Fibroblast of the aortic adventitia (primary cell): ENCODE data around the gene C6orf47. TPM values are rescaled to one million over a fixed set of nuclear protein-coding genes. Genes with fewer than 3 reads are reported as not detected.
A peak's percentile ranks its signal among the peaks of the same experiment; 100 is the strongest.

Experiments used
- DNase-seq: peaks from one replicate; pipeline ENCODE4 v3.0.0-alpha.2; 2010; ENCODE audit warnings: low read depth
- H3K4me3 ChIP-seq: 2 replicates; pipeline ENCODE4 v1.5.1; 2011; ENCODE audit warnings: low read depth, mild to moderate bottlenecking, control low read depth, low read length, moderate library complexity
- total RNA-seq: library from RNA; depleted of rRNA; stranded (reverse); fragments of >200 nt; gene quantifications from 2 replicates; pipeline ENCODE4 v1.2.3, GENCODE V29; 2012; ENCODE audit warnings: low replicate concordance
- TF ChIP-seq, protein P1 (sequence below): IDR thresholded peaks from 2 replicates; pipeline ENCODE4 v1.5.1; 2011; ENCODE audit warnings: mild to moderate bottlenecking, low read length, control low read depth, inconsistent platforms; ENCODE audit not compliant: insufficient read depth

Gene C6orf47
- total RNA-seq, 1 donor, result 18.4 TPM

- TF ChIP-seq, protein P1, sequence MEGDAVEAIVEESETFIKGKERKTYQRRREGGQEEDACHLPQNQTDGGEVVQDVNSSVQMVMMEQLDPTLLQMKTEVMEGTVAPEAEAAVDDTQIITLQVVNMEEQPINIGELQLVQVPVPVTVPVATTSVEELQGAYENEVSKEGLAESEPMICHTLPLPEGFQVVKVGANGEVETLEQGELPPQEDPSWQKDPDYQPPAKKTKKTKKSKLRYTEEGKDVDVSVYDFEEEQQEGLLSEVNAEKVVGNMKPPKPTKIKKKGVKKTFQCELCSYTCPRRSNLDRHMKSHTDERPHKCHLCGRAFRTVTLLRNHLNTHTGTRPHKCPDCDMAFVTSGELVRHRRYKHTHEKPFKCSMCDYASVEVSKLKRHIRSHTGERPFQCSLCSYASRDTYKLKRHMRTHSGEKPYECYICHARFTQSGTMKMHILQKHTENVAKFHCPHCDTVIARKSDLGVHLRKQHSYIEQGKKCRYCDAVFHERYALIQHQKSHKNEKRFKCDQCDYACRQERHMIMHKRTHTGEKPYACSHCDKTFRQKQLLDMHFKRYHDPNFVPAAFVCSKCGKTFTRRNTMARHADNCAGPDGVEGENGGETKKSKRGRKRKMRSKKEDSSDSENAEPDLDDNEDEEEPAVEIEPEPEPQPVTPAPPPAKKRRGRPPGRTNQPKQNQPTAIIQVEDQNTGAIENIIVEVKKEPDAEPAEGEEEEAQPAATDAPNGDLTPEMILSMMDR, result no peak
- no peak overlapping the region for H3K4me3 ChIP-seq
- DNase-seq, result no peak
Observed at GRCh38 chr6:31677955-31678354, 17.4 kb upstream of the C6orf47 start.

DNA sequence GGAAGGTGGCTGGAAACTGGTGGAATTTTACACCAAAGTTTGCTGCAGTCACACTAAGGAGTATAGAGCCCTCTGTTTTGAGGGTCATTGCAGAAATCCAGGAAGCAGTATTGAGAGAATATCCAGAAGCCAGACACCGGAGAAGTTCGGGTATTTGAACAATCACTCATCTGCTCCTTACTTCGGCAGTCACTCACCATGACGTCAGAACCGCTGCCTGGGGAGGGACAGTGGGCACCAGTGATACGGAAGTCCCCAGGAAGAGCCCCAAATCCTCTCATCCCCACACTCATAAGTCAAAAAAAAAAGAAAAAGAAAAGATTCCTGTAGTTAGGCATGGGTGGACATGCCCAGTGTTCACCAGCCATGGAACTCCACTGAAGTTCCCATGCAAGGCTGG, 16.3 kb upstream of the C6orf47 start:
- DNase-seq, result no peak
- TF ChIP-seq, protein P1, result no peak
- H3K4me3 ChIP-seq, result no peak overlapping the region

DNA sequence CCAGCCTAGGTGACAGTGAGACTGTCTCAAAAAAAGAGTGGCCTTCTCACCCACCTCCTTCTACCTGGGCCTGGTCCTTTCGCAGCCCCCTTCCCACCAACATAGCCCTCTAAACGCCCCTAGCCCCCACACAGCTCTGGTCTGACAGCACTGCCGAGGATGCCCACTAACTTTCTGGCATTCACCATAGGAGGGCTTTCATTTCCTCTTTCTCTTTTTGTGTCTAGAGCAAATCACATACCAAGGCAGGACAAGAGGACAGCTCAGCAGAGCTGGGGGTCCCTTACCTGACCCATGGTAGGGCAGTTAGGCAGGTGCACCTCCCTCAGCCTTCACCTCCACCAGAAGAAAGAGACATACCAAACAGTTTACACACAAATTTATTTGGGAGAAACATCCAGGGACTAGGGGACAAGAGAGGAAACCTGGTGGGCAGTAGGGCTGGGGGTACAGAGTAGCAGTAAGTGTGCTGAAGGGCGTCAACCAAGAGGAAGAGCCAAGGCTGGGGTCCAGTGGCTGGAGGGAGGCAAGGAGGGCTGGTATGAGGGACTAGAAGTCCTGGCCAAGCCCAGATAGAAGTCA, 15.8 kb upstream of the C6orf47 start:
- TF ChIP-seq, protein P1, result no peak
- H3K4me3 ChIP-seq, result no peak overlapping the region
- DNase-seq, result no peak

- TF ChIP-seq, protein P1, result no peak
- DNase-seq, result no peak
- H3K4me3 ChIP-seq, result no peak within 1 kb of the TSS
Observed at GRCh38 chr6:31669676-31670075, 9.1 kb upstream of the C6orf47 start, which contains the start of gene LY6G5B. Gene LY6G5B, plus strand, starts transcription at chr6:31669976. Its CDS starts 975 bp downstream, at chr6:31670951.

DNA sequence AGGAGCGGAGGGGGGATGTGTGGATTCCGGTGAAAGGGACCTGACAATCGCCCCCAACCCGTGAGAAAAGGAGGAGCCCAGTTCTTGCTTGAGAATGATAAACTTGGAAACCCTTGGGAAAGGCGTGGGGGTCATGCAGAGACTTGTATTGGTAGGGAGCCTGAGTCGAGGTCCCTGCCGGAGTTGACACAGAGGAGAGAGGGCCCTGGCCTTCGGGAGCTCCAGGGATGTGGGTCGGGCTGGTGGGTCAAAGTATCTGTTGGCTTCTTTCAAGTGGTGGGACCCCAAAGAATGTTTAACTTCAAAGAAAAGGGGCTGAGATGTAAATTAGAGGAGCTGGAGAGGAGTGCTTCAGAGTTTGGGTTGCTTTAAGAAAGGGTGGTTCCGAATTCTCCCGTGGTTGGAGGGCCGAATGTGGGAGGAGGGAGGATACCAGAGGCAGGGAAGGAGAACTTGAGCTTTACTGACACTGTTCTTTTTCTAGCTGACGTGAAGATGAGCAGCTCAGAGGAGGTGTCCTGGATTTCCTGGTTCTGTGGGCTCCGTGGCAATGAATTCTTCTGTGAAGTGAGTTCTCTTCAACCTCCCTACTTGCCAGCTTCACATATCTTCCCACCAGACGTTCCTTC, 5.9 kb upstream of the C6orf47 start:
- H3K4me3 ChIP-seq, result peak overlapping the region; percentile 94
- TF ChIP-seq, protein P1, result no peak
- no peak for DNase-seq

DNA sequence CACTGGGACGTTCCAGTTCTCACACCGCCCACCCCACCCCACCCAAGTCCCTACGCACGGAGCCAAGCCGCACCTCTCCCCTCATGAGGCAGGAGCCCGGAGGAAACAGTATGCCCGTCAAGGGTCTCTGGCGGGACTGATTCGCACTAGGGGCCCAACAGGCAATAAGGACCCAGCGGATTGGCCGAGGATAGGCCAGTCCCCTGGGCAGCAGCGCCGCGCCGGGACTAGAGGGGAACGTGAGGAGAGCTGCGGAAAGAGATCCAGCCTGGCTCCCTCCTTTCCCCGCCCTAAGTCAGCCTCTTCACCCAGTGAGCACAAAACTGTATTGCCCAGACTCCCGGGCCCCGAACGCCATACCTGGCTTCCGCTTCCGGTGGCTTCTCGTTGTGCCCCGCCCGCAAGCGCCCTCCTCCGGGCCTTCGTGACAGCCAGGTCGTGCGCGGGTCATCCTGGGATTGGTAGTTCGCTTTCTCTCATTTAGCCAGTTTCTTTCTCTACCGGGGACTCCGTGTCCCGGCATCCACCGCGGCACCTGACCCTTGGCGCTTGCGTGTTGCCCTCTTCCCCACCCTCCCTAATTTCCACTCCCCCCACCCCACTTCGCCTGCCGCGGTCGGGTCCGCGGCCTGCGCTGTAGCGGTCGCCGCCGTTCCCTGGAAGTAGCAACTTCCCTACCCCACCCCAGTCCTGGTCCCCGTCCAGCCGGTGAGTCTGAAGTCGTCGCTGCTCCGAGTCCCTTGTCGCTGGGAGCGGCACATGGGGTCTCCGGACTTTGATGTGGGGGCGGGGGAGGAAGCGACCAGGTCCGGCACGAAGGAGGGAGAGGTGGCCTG, 5.1 kb upstream of the C6orf47 start, which contains the start of gene CSNK2B:
Gene CSNK2B (plus strand): TSS at position 580 of the 836 bp plus-strand sequence. CDS start 752 bp downstream, outside the sequence.
- DNase-seq, result peak; percentile 96
- TF ChIP-seq, protein P1, result no peak
- peak within 1 kb of the TSS; percentile 94 for H3K4me3 ChIP-seq
